HG03342 (cell line): Measurements from ENCODE around the gene CEP55.

Experiments
- ATAC-seq: cut with Tn5 transposase; IDR thresholded peaks from one replicate; pipeline ENCODE4 v1.9.1; 2021; ENCODE audit warnings: mild to moderate bottlenecking, moderate library complexity; ENCODE audit not compliant: unreplicated experiment

CEP55 gene

DNA sequence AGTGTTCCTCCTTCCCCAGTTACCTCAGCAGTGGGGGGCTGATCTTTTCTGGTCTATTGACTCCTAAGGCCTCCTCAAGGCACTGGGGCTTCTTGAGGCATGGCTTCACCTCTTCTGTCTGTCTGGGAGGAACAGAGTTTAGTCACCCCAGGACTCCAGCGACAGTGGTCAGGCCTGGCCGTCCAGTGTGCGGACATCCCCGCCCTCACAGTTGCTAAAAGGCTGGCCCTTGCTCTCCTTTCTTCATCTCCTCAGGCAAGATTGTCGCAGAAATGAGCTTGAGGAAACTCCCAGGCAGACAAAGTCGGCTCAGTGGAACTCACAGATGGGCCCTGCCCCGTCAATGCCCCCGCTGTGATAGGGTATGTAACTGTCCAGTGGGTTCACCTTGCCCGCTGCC is 63.1 kb downstream of the CEP55 start:
- no peak for ATAC-seq

DNA sequence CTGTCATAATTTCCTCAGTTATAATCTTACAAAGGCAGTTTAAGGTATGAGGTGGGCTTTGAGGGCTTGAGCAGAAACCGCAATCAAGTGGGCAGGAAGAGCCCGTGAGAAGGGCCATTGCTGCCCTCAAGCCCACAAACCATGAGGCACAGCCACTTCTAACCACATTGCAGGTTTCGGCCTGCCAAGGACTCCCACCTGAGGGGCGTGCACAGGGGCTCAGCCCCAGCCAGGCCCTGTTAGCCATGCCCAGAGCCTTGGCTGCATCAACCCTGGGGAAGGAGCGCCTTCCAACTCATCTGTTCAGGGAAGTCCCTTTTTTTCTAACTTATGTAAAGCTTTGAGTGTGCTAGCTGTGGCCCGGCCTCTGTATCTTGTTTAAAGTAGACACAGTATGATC is 64.1 kb downstream of the CEP55 start:
- ATAC-seq = no peak

DNA sequence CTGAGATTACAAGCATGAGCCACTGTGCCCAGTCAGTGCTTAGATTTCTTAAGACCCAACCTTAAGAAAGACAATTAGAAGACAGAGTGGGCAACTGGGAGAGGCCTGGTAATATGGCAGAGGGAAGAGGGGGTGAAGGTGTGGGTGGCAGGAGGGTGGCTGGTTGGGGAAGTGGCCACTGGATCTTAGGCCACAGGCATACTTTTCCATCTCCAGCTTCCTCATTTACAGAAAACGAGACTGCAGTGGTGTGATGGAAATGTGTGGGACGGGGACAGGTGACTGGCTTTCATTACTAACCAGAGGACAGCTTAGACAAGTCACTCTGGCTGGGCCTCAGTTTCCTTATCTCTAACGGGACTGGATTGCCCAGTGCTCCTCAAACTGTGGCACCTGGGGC is 69.0 kb downstream of the CEP55 start:
- ATAC-seq = no peak

DNA sequence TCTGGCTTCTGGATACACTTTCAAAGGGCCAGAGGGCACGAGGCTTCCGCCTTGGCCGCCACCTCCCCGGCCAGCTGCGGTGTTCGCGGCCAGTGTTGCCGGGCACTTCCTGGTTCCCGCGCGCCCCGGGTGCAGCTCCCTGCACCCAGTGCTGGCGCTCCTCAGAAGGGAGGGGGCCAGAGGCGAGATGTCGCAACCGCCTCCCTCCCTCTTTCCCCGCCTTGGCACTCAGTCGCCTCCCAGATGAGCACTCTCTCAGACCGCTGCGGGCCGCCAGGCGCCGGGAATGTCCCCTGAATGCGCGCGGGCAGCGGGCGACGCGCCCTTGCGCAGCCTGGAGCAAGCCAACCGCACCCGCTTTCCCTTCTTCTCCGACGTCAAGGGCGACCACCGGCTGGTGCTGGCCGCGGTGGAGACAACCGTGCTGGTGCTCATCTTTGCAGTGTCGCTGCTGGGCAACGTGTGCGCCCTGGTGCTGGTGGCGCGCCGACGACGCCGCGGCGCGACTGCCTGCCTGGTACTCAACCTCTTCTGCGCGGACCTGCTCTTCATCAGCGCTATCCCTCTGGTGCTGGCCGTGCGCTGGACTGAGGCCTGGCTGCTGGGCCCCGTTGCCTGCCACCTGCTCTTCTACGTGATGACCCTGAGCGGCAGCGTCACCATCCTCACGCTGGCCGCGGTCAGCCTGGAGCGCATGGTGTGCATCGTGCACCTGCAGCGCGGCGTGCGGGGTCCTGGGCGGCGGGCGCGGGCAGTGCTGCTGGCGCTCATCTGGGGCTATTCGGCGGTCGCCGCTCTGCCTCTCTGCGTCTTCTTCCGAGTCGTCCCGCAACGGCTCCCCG is 70.2 kb downstream of the CEP55 start, which contains the start of gene FFAR4:
FFAR4 (plus strand) TSS at position 231 of the 842 bp plus-strand sequence; CDS start at position 287, 56 bp downstream.
- no peak for ATAC-seq

DNA sequence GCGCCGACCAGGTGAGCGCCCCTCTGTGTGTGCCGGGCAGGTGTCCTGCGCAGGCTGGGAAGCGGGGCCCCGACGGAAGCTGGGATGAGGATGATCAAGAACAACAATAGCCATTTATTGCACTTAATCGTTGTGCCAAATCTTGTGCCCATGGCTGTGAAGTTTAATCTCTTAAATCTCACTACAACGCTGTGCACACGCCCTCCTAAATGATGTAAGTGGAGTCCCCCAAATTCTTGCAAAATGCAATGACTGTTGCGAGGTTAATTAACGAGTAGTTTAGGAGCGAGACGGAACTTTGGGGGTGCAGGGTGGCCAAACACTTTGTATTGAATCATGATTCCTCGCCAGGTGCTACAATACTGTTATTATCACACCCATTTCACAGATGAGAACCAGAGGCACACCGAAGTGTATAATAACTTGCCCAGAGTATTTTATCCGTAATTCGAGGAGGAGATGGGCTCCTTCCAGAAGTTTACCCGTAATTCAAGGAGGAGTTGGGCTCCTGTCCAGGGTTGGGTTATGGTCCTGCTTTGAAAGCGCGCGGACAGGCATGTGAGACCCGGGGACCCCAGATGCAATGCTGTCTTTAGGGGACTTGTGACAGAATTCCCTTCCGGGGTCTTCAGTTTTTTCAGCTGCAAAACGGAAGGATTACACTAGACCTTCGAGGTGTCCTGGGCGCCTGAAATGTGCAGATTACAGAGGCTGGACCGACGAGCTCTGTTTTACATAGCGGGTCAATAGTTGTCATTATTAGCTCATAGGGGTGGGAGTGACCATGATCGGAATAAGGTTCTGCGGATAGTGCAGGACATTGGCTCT is 71.1 kb downstream of the CEP55 start:
- ATAC-seq = no peak

DNA sequence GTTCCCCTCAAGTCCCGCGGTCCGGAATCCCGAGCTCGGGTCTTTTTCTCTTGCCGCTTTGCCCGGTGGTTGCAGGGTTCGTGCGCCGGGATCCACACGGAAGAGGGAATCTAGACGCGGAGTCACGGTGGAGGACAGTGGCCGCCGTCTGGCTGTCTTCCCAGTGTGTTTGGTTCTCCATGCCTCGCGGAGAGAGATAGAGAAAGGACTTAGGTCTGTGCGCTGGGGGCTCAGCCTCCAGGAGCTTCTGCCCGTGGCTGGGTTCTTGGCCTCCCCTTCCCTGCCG is 71.6 kb downstream of the CEP55 start:
- ATAC-seq = no peak

DNA sequence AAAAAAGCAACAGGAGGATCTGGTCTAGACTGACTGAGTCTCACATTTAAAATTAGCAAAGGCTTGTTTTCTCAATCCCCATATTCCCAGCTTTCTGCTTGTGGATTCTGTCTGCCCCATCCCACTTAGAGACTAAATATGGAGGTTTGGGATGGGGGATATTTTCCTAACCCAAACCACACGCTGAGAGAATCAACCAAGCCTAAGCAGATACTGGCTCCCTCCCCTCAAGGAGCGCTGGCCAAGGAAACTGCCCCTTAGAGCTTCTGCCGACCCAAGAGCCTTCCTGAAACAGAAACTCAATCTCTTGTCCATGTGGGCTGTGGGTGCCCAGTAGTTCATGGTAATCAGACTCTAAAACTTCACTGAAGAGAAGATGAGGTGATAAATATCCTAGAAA is 74.0 kb downstream of the CEP55 start:
- no peak for ATAC-seq

DNA sequence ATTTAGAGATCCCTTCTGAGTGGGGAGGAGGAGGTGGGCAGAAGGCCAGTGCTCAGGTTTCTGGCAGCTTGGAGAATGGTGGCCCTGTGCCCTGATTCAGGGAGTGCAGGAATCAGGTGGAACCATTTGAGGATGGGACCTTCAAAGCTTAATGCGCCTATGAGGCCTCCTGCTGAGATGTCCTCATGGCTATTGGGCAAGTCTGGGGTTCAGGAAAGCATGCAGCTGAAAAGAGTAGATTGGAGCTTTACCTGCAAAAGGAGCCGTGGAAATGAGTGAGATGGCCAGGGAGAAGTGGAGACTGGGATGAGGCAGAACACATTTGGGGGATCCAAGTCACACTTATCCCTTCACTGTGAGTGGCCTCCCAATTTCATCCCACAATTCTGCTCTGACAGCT is 76.2 kb downstream of the CEP55 start:
- ATAC-seq = no peak

DNA sequence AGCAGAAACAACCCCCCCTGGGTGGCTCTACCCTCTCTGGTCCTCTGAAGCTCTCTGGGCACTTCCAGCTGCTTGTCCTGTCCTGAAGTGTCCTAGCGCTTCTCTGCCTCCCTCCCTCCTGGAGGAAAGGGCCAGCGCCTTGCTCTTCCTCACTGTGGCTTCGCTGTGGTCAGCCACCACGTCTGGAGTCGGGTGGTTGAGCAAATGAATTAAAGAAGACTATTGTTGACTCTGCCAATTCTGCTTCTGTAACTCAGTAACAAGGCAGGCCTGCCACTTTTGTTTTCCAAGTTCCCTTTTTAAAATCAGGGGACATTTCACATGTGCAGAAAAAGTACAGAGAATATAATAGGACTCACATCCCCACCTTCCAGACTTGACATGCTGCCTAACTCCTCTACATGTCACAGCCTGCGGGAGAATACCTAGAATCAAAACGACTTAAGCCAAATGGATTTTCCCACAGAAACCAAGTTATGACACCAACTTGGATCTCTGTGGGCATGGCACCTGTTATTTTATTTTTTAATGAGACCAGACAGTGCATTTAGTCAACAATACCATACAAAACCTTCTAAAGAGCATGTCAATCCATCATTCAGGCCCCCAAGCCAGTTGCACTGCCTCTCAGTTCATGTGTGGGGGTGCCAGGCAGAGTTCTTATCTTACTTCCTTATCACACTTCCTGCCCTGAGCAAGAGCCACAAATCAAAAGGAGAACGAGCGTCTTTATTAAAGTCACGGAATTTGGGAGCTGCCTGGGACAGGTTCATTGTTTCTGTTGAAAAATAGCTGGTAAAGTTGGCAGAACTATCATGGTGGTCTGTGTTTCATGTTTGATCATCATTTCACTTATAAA is 76.9 kb downstream of the CEP55 start:
- no peak for ATAC-seq

DNA sequence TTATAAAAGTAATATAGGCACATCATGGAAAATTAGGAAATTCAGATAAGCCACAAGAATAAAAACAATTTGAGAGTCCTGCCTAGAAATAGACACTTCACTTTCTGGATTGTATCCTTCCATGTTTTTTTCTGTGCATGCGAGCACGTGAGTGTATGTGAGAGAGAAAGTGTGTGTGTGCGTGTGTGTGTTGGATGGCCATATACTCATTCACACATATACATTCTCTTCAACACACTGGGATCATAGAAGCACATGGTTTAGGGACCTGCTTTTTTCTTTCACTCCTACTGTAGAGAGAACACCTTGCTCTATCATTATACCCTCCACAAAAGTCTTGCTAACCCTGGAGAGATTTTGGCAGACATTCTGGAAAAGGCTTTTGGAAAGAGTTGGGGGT is 77.5 kb downstream of the CEP55 start:
- no peak for ATAC-seq

DNA sequence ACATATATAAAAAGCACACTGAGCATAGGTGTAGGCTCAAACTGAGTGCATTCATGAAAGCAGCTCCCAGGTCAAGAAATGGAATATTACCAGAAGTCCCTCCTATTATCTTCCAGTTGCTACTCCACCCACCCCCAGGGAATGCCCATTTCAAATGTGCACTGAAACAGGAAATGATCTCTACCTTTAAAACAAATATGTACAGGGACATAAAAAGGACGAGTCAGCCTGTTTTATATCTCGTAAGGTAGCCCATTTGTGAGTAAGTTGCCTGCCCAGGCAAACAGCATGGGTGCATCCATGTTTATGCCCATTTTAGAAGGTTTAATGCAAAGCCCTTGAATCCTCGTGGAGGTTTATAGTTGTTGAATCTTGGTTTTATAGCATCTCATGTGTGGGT is 80.5 kb downstream of the CEP55 start:
- no peak for ATAC-seq

DNA sequence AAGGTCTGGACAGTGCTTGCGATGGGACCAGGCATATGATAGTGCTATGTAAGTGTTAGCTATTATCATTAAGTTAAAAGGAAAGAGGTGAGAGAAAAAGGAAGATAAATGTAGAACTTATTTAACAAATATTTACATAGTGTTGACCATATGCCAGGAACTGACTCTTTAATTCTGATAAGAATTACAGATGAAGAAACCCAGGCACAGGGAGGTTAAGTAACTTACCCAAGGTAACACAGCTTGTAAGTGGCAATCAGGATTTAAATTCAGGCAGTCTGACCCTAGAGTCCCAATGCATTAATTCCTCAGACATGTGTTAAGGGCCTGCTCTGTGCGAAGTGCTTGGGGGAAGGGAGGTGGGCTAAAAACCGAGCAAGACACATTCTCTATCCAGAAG is 81.2 kb downstream of the CEP55 start:
- no peak for ATAC-seq
